Liver (tissue), 9 donors: ENCODE results near the gene FETUB. TPM values are rescaled to one million over a fixed set of nuclear protein-coding genes. Genes with fewer than 3 reads are reported as not detected.
A peak's percentile ranks its signal among the peaks of the same experiment; 100 is the strongest.

Experiments
- DNase-seq: peaks from one replicate; pipeline ENCODE4 v3.0.0-alpha.2; 2017; ENCODE audit warnings: low spot score
- H3K27ac ChIP-seq, 2 donors: one replicate each; pipeline ENCODE4 v1.7.0; 2013; ENCODE audit warnings: inconsistent platforms in 2 of 2, low read length in 2 of 2, control low read depth in 1 of 2, low read depth in 1 of 2, mild to moderate bottlenecking in 1 of 2
- H3K27me3 ChIP-seq, 4 donors: one replicate each; pipeline versions ENCODE4 v1.6.1 to v1.7.0; 2013; ENCODE audit warnings: low read length in 3 of 4, inconsistent platforms in 1 of 4, mild to moderate bottlenecking in 1 of 4, moderate library complexity in 1 of 4; ENCODE audit not compliant: control insufficient read depth in 4 of 4, insufficient read depth in 4 of 4
- H3K36me3 ChIP-seq, 4 donors: one replicate each; pipeline versions ENCODE4 v1.6.1 to v1.7.0; 2013; ENCODE audit warnings: low read length in 3 of 4, mild to moderate bottlenecking in 3 of 4, low read depth in 1 of 4, moderate library complexity in 1 of 4; ENCODE audit not compliant: control insufficient read depth in 4 of 4, insufficient read depth in 3 of 4
- H3K4me1 ChIP-seq, 4 donors: one replicate each; pipeline versions ENCODE4 v1.6.1 to v1.7.0; 2013; ENCODE audit warnings: low read length in 3 of 4, mild to moderate bottlenecking in 3 of 4, moderate library complexity in 1 of 4; ENCODE audit not compliant: control insufficient read depth in 4 of 4, insufficient read depth in 4 of 4
- H3K4me3 ChIP-seq, 3 donors: one replicate each; pipeline versions ENCODE4 v1.6.1 to v1.7.0; 2013; ENCODE audit warnings: low read length in 3 of 3, control low read depth in 1 of 3, low read depth in 1 of 3, mild to moderate bottlenecking in 1 of 3
- H3K9ac ChIP-seq, 2 donors: one replicate each; pipeline ENCODE4 v1.7.0; 2013; ENCODE audit warnings: low read length in 2 of 2, mild to moderate bottlenecking in 2 of 2, moderate library complexity in 2 of 2, control low read depth in 1 of 2, low read depth in 1 of 2
- H3K9me3 ChIP-seq, 4 donors: one replicate each; pipeline versions ENCODE4 v1.6.1 to v1.7.0; 2013; ENCODE audit warnings: low read length in 3 of 4; ENCODE audit not compliant: control insufficient read depth in 4 of 4
- ATF3 ChIP-seq: IDR thresholded peaks from 2 replicates; pipeline ENCODE4 v1.6.1; 2016; ENCODE audit warnings: antibody characterized with exemption
- CTCF ChIP-seq: fragments of 150-350 bp; IDR thresholded peaks from 2 replicates; pipeline ENCODE4 v1.5.1; 2017; ENCODE audit warnings: improper control_type of control experiment, low read depth, low read length; ENCODE audit not compliant: missing input control
- EGR1 ChIP-seq, 2 donors: IDR thresholded peaks; 2 replicates each; pipeline ENCODE4 v1.6.1; 2016 to 2018; ENCODE audit warnings: antibody characterized with exemption in 2 of 2, low read depth in 2 of 2
- FOXA1 ChIP-seq: IDR thresholded peaks from 2 replicates; pipeline ENCODE4 v1.6.1; 2016; ENCODE audit warnings: antibody characterized with exemption
- FOXA2 ChIP-seq: IDR thresholded peaks from 2 replicates; pipeline ENCODE4 v1.6.1; 2016; ENCODE audit warnings: antibody characterized with exemption
- GABPA ChIP-seq, 2 donors: IDR thresholded peaks in 1 of 2; conservative IDR thresholded peaks in 1 of 2; 2 replicates each; pipeline ENCODE4 v1.6.1; 2016; ENCODE audit warnings: antibody characterized with exemption in 2 of 2, mild to moderate bottlenecking in 1 of 2, moderate library complexity in 1 of 2
- HNF4A ChIP-seq, 2 donors: conservative IDR thresholded peaks; 2 replicates each; pipeline ENCODE4 v1.6.1; 2016; ENCODE audit warnings: antibody characterized with exemption in 2 of 2, mild to moderate bottlenecking in 2 of 2
- HNF4G ChIP-seq: IDR thresholded peaks from 2 replicates; pipeline ENCODE4 v1.6.1; 2016; ENCODE audit warnings: antibody characterized with exemption
- JUND ChIP-seq, 2 donors: IDR thresholded peaks; 2 replicates each; pipeline ENCODE4 v1.6.1; 2016; ENCODE audit warnings: antibody characterized with exemption in 2 of 2
- MAX ChIP-seq: IDR thresholded peaks from 2 replicates; pipeline ENCODE4 v1.6.1; 2016; ENCODE audit warnings: antibody characterized with exemption
- NR2F2 ChIP-seq: IDR thresholded peaks from 2 replicates; pipeline ENCODE4 v1.6.1; 2016; ENCODE audit warnings: antibody characterized with exemption
- RAD21 ChIP-seq, 2 donors: IDR thresholded peaks; 2 replicates each; pipeline ENCODE4 v1.6.1; 2016; ENCODE audit warnings: antibody characterized with exemption in 2 of 2, mild to moderate bottlenecking in 2 of 2
- REST ChIP-seq: IDR thresholded peaks from 2 replicates; pipeline ENCODE4 v1.6.1; 2016; ENCODE audit warnings: antibody characterized with exemption, mild to moderate bottlenecking
- RXRA ChIP-seq, 2 donors: IDR thresholded peaks; 2 replicates each; pipeline ENCODE4 v1.6.1; 2017 to 2018; ENCODE audit warnings: antibody characterized with exemption in 2 of 2, mild to moderate bottlenecking in 1 of 2
- SP1 ChIP-seq: IDR thresholded peaks from 2 replicates; pipeline ENCODE4 v1.6.1; 2018; ENCODE audit warnings: antibody characterized with exemption, mild to moderate bottlenecking
- TAF1 ChIP-seq: conservative IDR thresholded peaks from 2 replicates; pipeline ENCODE4 v1.6.1; 2016; ENCODE audit warnings: antibody characterized with exemption, mild to moderate bottlenecking
- YY1 ChIP-seq: IDR thresholded peaks from 2 replicates; pipeline ENCODE4 v1.6.1; 2016; ENCODE audit warnings: antibody characterized with exemption, mild to moderate bottlenecking
- ZBTB33 ChIP-seq: IDR thresholded peaks from 2 replicates; pipeline ENCODE4 v1.6.1; 2016; ENCODE audit warnings: antibody characterized with exemption
- polyA plus RNA-seq, 2 donors: library from polyadenylated mRNA; stranded (reverse) in 1 of 2; unstranded in 1 of 2; fragments of 200-250 nt in 1 of 2; fragments of >200 nt in 1 of 2; fragmentation: Nextera tagmentation in 1 of 2; extraction: Ambion mirVana in 1 of 2; gene quantifications; one replicate each; pipeline versions ENCODE4 v1.2.1 to v1.2.3, GENCODE V29; 2013 to 2015
- total RNA-seq, 2 donors: library from RNA; depleted of rRNA; stranded (reverse); fragments of >200 nt; gene quantifications; one replicate each; pipeline ENCODE4 v1.2.3, GENCODE V29; 2014
- donor health status: healthy.
- donor health status: healthy.
- donor health status: healthy.
- donor health status: healthy.
- donor health status: healthy.

Gene FETUB
- total and polyA plus RNA-seq, 4 donors, result 3.1 to 28.6 (median 9.4) TPM

GRCh38 chr3:186678604-186679003 lies 38.4 kb downstream of the FETUB start:
- Histone ChIP-seq H3K4me3 (no peak overlapping the region), H3K36me3 (peaks cover 0 to 29% (median 23%) of the 10 kb centered on the region in 4 donors), H3K27ac (peak overlapping the region; percentile 35 to 49), H3K9me3 (no peaks in the 10 kb centered on the region), H3K4me1 (peaks cover 0 to 9% (median 3%) of the 10 kb centered on the region in 4 donors), H3K27me3 (no peaks in the 10 kb centered on the region), H3K9ac (no peak overlapping the region)
- no peak for DNase-seq
- no peak for TF ChIP-seq ATF3
- no peak for TF ChIP-seq CTCF
- no peak for TF ChIP-seq EGR1 (IDR thresholded peaks at IDR 0.05; ENCODE audit: low read depth in 2 of 2)
- TF ChIP-seq MAX, result no peak
- TF ChIP-seq TAF1, result no peak
- no peak for TF ChIP-seq RAD21 (IDR thresholded peaks at IDR 0.05)
- TF ChIP-seq REST, result no peak
- TF ChIP-seq FOXA2, result no peak
- TF ChIP-seq GABPA (IDR thresholded peaks at IDR 0.05 in 1 of 2, conservative IDR thresholded peaks at IDR 0.05 in 1 of 2), result no peak
- TF ChIP-seq RXRA (IDR thresholded peaks at IDR 0.05), result no peak
- no peak for TF ChIP-seq YY1
- TF ChIP-seq HNF4G, result no peak
- TF ChIP-seq ZBTB33, result no peak
- TF ChIP-seq FOXA1, result no peak
- TF ChIP-seq JUND (IDR thresholded peaks at IDR 0.05), result no peak
- TF ChIP-seq HNF4A (conservative IDR thresholded peaks at IDR 0.05), result no peak
- TF ChIP-seq NR2F2, result no peak
- TF ChIP-seq SP1, result no peak
